GM12864 (cell line): Measurements from ENCODE around the gene AFAP1.

Experiments
- DNase-seq: peaks from one replicate; pipeline ENCODE4 v3.0.0-alpha.2; 2011; ENCODE audit warnings: low read depth
- H3K4me3 ChIP-seq: 2 replicates; pipeline ENCODE4 v1.5.1; 2011; ENCODE audit warnings: mild to moderate bottlenecking, low read depth, low read length, control low read depth
- CTCF ChIP-seq: IDR thresholded peaks from 2 replicates; pipeline ENCODE4 v1.5.1; 2011; ENCODE audit warnings: low read depth, mild to moderate bottlenecking, moderate library complexity, low read length, control low read depth, inconsistent platforms; ENCODE audit errors: missing control alignments

AFAP1 gene

GRCh38 chr4:7739077-7739917 is 200.4 kb downstream of the AFAP1 start:
- no peak overlapping the region for H3K4me3 ChIP-seq
- DNase-seq: no peak
- no peak for TF ChIP-seq CTCF

GRCh38 chr4:7738458-7739076 is 201.1 kb downstream of the AFAP1 start:
- no peak for TF ChIP-seq CTCF
- H3K4me3 ChIP-seq: no peak overlapping the region
- no peak for DNase-seq

GRCh38 chr4:7737752-7738457 is 201.8 kb downstream of the AFAP1 start:
- no peak overlapping the region for H3K4me3 ChIP-seq
- DNase-seq: no peak
- no peak for TF ChIP-seq CTCF

- no peak overlapping the region for H3K4me3 ChIP-seq
- DNase-seq: no peak
- no peak for TF ChIP-seq CTCF
These were observed 202.4 kb downstream of the AFAP1 start for GRCh38 chr4:7737268-7737645.

- no peak overlapping the region for H3K4me3 ChIP-seq
- DNase-seq: no peak
- TF ChIP-seq CTCF: no peak
These were observed 203.0 kb downstream of the AFAP1 start for GRCh38 chr4:7736436-7737267.

- H3K4me3 ChIP-seq: no peak overlapping the region
- TF ChIP-seq CTCF: no peak
- DNase-seq: no peak
These were observed 203.7 kb downstream of the AFAP1 start for GRCh38 chr4:7735961-7736360.
